Right ventricle myocardium superior (tissue), 1 donor: ENCODE data around the gene PAQR4. TPM values are rescaled to one million over a fixed set of nuclear protein-coding genes. Genes with fewer than 3 reads are reported as not detected.

Experiments used
- ATAC-seq: fragments of 200-7000 bp; cut with Tn5 transposase; one replicate; pipeline ENCODE4 v1.9.1; 2020; ENCODE audit warnings: mild to moderate bottlenecking; ENCODE audit not compliant: poor library complexity
- DNase-seq: peaks from one replicate; pipeline ENCODE4 v3.0.0-alpha.2; 2020
- intact Hi-C: fragments of 100-400 bp; cut with DNase I; formaldehyde crosslinking; loops from one replicate; pipeline ENCODE4 v1.11.2; 2022
- total RNA-seq: library from RNA; stranded (reverse); fragmentation: NEBNext Ultra II Directional; extraction: Animal tissue kit (Norgen Biotek cat#: 25700); gene quantifications from one replicate; pipeline ENCODE4 v1.2.1, GENCODE V29; 2021
- donor health status: DM: no; HTN: yes; CAD: no; lungs with severe emphysema.

PAQR4 gene
- total RNA-seq, 1 donor from 2014 or later: 7.7 TPM

- intact Hi-C loops: no loop called here
- ATAC-seq: no peak
Measured at GRCh38 chr16:2991566-2992261, 22.6 kb downstream of the PAQR4 start.

DNA sequence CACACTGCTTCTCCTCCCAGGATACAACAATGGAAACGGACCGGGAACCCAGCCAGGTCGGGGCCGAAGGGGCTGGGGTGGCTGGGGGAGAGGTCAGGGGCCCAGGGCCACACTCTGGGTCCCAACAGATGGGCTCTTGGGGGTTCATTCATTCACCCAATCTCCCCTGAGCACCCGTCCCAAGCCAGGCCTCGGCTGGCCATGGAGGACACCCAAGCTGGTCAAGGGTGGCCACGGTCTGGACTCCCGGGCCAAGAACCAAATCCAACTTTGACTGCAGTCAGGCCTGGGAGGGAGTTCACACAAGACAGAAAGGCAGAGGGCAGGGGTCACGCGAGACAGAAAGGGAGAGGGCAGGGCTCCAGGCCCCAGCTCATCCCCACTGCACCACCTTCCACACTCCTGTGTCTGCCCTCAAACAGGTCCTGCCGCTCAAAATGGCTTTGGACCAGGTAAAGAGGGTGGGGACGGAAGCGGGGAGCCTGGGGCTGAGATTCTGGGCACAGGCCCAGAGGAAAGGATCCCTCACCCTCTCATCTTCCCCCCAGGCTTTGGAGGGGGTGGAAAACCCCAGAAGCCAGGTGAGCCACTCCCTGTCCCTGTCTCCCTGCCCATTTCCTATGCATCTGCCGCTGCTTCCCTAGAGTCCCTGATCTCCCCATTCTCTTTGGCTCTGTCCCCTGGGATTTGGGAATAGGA, 23.4 kb downstream of the PAQR4 start:
- ATAC-seq (no peak), DNase-seq (no peak)
- intact Hi-C loops: no loop called here

More at GRCh38 chr16:2991566-2992261, 22.6 kb downstream of the PAQR4 start:
- DNase-seq: no peak

DNA sequence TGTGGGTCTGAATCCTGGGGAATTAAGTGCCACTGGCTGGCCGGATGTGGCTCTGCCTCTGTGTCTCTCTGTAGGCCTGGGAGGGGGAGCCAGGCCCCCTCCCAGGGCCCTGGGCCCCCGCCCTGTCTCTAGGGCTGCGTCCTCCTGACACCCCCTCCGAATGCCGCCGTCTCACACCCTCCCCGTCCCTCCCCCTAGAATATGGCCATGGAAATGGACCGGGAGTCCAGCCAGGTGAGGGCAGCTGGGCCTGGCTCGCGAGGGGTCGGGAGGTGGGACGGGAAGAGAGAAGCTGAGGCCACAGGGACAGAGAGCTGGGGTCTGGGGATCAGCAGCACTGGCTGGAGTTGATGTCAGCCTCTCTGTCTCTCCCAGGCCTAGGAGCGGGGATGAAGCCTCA, 27.1 kb downstream of the PAQR4 start:
- intact Hi-C loops: no loop called here
- no peak for ATAC-seq
- no peak for DNase-seq

GRCh38 chr16:2999929-3000328, 30.8 kb downstream of the PAQR4 start:
- ATAC-seq: no peak
- intact Hi-C loops: no loop called here

DNA sequence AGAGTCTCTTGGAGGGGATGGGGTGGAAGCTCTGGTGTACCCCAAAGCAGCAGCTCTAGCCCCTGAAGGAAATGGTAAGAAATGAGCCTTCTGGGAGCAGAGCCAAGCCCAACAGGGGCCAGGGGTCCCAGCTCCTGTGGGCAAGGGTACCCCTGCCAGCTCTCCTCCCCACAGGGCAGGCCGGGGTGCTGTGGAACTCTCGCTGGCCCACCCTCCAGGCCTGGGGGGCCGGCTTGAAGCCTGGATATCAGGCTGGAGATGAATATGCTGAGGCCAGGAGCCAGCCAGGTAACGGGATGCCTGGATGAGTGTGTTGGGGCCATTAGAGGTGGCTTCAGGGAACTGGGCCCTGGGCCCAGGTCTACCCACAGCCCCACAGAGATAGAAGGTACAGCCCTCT, 31.4 kb downstream of the PAQR4 start:
- DNase-seq (no peak), ATAC-seq (no peak)

More at GRCh38 chr16:2999929-3000328, 30.8 kb downstream of the PAQR4 start:
- no peak for DNase-seq

DNA sequence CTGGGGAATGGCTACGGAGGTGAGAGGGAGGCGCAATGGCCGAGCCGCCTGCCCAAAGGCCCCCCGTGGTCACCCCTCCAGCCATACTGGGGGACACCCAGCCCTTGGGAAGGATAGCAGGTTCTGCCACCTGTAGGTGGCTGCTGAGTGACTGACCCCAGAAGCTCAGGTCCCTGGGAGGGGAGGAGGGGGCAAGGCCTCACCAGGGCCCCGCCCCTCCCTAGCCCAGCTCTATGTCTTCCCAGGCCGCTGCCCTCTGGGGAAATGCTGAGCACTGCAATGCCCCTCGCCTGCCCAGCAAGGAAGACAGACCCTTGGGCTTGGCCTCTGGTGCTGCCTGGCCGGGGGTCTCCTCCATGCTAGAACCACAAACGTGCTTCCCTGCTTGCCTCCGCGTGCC, 32.2 kb downstream of the PAQR4 start:
- ATAC-seq (no peak), DNase-seq (no peak)
- intact Hi-C loops: no loop called here

More for the DNA sequence above, 31.4 kb downstream of the PAQR4 start:
- intact Hi-C loops: no loop called here

- DNase-seq (peak; percentile 98), ATAC-seq (peak; percentile 98)
- intact Hi-C loops: no loop called here
Measured at GRCh38 chr16:3003582-3004270, 34.6 kb downstream of the PAQR4 start.

DNA sequence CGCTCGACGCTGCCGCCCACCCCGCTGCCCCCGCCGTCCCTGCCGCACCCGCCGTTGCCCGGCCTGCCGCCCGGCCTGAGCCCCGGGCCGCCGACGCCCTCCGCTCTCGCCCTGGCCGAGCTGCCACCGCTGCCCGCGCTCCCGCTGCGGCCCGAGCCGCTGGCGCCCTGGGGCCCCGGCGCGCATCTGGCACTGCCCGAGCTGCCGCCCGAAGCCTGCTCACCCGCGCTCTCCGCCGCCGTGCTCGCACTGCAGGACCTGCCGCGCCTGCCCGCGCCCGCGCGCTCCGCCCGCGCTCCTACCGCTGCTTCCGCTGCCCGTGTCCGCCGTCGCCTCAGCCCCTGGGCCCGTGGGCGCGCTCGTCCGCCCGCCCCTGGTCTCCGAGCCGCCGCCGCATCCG, 35.2 kb downstream of the PAQR4 start:
- intact Hi-C loops: no loop called here
- ATAC-seq: no peak
- no peak for DNase-seq

- intact Hi-C loops: no loop called here
- no peak for DNase-seq
- ATAC-seq: no peak
Measured at GRCh38 chr16:3004781-3005284, 35.7 kb downstream of the PAQR4 start.

GRCh38 chr16:3007059-3007956, 38.2 kb downstream of the PAQR4 start:
- ATAC-seq (no peak), DNase-seq (no peak)
- intact Hi-C loops: no loop called here

DNA sequence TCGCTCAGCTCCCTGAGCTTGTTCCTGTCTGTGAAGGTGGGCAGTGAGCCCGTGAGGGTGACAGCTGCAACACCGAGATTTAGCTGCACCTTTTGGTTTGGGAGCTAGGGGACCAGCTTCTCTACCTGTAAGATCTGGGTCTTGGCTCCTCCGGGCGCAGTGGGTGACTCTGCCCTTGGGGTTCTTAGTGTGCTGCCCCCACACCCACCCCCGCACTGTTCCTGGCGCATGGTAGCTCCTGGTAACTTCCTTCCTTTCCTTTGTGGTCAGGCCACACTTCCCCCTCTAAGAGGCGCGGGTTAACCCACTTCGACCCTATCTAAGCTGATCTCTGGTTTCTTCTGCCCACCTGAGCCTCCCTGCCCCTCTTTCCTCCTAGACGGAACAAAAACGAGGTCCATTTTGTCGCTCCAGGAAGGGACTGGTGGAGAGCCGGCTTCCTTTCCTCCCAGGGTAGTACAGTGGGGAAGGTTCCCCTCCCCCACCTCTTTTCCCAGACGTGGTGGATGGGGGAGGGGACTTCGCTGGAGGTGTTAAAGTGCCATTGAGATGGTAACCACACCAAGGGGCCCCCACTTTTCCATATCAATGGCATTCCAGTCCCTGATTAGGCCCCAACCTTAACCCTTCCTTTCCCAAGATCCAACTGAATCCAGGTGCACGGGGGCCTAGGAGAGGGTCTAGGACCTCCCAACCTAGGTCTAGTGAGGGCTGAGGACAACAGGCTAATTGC, 39.0 kb downstream of the PAQR4 start:
- ATAC-seq: no peak
- DNase-seq: no peak
- intact Hi-C loops: no loop called here

DNA sequence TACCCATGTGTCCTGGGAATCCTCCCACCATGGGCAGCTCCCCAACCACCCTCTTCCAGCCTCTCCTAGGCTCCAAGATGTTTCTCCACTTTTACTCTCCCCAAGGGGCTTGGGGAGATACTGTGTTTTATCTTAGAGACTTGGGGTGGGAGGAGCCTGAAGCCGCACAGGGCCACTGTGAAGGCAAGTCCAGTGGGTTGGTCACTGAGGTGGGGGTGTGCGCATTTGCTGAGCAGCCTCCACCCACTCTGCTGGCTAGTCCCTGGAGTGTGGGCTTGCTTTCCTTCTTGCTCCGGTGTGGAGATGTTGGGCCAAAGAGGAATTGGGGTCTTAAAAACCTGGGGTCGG, 39.5 kb downstream of the PAQR4 start:
- ATAC-seq: no peak
- intact Hi-C loops: no loop called here
- no peak for DNase-seq

- intact Hi-C loops: no loop called here
- no peak for DNase-seq
Measured at GRCh38 chr16:3009568-3010390, 40.6 kb downstream of the PAQR4 start.

DNA sequence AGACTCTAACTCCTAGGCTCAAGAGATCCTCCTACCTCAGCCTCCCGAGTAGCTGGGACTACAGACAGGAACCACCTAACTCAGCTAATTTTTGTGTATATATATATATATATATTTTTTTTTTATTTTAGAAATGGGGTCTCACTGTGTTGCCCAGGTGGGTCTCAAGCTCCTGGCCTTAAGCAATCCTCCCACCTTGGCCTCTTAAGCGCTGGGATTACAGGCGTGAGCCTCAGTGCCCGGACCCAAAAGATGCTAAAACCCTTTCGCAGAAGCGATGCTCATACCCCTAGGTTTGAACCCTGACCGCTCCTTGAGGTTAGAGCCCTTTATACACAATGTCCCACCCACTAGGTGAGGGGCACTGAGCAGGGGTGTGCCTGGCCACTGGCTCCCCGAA, 41.4 kb downstream of the PAQR4 start:
- DNase-seq (no peak), ATAC-seq (no peak)
- intact Hi-C loops: no loop called here

More at GRCh38 chr16:3009568-3010390, 40.6 kb downstream of the PAQR4 start:
- ATAC-seq: no peak

DNA sequence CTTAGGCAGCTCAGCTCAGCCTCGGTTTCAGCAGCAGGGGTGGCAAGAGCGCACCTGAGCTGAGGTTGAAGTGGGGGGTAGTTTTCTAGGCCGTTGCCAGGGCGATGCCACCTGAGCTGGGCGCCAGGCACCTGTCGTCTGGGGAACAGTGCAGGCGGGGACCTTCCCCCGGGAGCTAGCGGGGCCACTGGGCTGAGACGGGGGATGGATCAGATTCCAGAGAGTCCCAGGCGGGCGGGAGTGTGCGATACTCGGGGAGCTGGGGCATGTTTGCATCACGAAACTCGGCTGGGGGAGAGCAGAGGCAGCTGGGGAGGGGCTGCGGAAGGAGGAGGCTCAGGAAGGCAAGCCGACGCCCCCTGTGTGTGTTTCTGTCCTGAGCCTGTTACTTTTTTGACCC, 43.1 kb downstream of the PAQR4 start:
- intact Hi-C loops: no loop called here
- DNase-seq: no peak
- no peak for ATAC-seq

GRCh38 chr16:3012828-3013420, 43.8 kb downstream of the PAQR4 start, which contains the start of gene CLDN9:
Gene CLDN9 (plus strand): TSS chr16:3012923. CDS start chr16:3013363, 440 bp downstream.
- intact Hi-C loops: no loop called here
- ATAC-seq (peak; percentile 14), DNase-seq (no peak)

DNA sequence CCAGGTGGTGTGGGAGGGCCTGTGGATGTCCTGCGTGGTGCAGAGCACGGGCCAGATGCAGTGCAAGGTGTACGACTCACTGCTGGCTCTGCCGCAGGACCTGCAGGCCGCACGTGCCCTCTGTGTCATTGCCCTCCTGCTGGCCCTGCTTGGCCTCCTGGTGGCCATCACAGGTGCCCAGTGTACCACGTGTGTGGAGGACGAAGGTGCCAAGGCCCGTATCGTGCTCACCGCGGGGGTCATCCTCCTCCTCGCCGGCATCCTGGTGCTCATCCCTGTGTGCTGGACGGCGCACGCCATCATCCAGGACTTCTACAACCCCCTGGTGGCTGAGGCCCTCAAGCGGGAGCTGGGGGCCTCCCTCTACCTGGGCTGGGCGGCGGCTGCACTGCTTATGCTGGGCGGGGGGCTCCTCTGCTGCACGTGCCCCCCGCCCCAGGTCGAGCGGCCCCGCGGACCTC, 44.4 kb downstream of the PAQR4 start:
- intact Hi-C loops: no loop called here
- DNase-seq (no peak), ATAC-seq (no peak)
